NCI-H510A treated with DMSO at 0.1 percent for 48 hours (cell line): Measurements from ENCODE around the gene C4BPA.

Source experiments
- DNase-seq: peaks from one replicate; lab custom pipeline; 2025; lab: John Stamatoyannopoulos, UW

Gene C4BPA

GRCh38 chr1:207077470-207078377 lies 26.3 kb upstream of the C4BPA start:
- peak; percentile 75 for DNase-seq

GRCh38 chr1:207078578-207079132 lies 25.4 kb upstream of the C4BPA start:
- DNase-seq, result no peak

- DNase-seq, result no peak
Measured at GRCh38 chr1:207079706-207080241, 24.3 kb upstream of the C4BPA start.

- DNase-seq, result no peak
Measured at GRCh38 chr1:207081088-207081487, 22.9 kb upstream of the C4BPA start.

GRCh38 chr1:207081806-207082205 lies 22.2 kb upstream of the C4BPA start:
- DNase-seq, result no peak

- DNase-seq, result no peak
Measured at GRCh38 chr1:207084232-207084631, 19.8 kb upstream of the C4BPA start.

GRCh38 chr1:207084701-207085180 lies 19.3 kb upstream of the C4BPA start:
- DNase-seq, result peak; percentile 65

- DNase-seq, result no peak
Measured at GRCh38 chr1:207085887-207086286, 18.1 kb upstream of the C4BPA start.

DNA sequence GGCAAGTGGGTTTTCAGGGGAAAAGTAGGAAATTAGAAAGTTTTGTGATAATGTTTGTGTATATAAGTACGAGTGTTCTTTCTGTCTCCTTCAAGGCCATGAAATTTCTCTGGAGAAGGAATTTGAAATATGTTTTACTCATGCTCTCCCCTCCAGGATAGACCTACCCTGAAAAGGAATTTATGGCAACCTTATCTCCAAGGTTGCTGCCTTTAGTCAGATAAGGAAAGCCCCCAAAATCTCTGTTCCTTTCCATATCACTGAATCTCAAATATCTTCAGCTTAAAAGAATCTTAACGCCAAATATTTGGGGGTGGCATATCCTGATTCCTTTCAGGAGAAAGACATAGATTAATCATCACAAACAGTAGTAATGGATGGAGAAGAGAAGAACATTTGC lies 15.9 kb upstream of the C4BPA start:
- no peak for DNase-seq

- DNase-seq, result peak; percentile 4
Measured at GRCh38 chr1:207088701-207089626, 15.1 kb upstream of the C4BPA start, which contains the start of gene C4BPB. C4BPB (plus strand) TSS chr1:207088860; CDS start chr1:207089532, 672 bp downstream.

DNA sequence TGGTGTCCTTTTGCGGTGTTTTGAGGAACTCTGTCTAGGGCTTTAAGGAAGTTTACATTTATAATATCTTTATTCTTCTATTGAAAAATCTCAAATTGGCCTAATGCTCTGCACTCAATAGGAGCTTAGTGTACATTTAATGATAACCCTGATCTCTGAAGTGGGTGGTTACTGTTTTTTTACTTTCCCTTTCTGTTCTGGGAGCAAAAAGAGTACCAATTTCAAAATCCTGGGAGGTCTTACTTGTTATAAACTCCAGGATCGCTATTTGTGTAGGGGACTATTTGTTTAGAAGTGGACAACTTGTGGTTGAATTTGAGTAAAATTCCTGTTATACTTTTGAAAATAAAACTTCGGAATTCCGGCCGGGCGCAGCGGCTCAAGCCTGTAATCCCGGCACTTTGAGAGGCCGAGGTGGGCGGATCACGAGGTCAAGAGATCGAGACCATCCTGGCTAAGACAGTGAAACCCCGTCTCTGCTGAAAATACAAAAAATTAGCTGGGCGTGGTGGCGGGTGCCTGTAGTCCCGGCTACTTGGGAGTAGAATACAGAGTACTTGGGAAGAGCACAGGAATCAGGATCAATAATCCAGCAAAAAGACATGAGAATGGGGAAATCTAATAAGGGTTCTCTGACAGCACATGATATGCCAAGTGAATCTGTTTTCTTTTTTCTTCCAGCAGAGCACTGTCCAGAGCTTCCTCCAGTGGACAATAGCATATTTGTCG lies 14.2 kb upstream of the C4BPA start:
- no peak for DNase-seq

DNA sequence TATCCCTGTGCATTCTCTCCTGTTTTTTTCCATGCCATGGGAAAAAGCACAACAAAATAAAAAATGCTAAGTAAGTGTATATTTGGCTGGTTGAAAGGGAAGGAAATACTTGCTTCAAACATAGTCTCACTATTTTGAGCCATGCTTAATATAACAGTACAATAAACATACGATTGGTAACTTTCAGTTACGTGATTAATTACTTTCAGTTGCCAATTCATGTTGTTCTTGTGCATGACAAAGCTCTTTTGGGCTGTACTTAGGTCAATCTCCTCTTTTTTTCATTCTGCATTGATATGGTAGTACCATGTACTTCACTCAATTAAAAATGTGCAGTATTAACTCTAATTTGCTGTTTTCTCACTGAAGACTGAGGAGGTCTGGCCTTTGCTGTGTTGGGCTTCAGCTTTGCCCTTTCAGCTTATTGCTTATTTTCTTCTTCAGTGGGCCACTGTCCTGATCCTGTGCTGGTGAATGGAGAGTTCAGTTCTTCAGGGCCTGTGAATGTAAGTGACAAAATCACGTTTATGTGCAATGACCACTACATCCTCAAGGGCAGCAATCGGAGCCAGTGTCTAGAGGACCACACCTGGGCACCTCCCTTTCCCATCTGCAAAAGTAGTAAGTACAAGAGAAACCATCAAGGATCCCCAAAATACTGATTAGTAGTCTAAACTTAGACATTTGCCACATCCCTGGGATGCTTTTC lies 12.7 kb upstream of the C4BPA start:
- no peak for DNase-seq

- DNase-seq, result no peak
Measured at GRCh38 chr1:207093944-207094343, 10.1 kb upstream of the C4BPA start.

GRCh38 chr1:207097871-207098324 lies 6.1 kb upstream of the C4BPA start:
- DNase-seq, result no peak

DNA sequence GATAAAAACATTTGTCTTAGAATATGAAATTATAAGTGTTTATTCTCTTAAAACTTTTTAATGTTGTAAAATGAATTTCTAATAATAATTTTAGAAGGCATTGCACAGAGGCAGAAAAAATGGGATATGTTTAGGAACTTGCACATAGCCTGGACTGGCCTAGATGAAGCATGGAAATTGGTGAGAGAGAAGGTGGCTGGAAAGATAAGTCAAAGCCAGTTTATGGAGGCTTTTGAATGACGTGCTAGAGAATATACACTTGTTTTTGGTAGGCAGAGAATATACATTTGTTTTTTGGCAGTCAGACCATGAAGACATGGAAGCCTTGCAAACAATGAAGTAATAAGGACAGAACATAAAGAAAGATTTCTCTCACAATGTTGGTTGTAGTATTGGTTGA lies 2.3 kb upstream of the C4BPA start:
- DNase-seq, result no peak

GRCh38 chr1:207102146-207102545 lies 1.9 kb upstream of the C4BPA start:
- no peak for DNase-seq

DNA sequence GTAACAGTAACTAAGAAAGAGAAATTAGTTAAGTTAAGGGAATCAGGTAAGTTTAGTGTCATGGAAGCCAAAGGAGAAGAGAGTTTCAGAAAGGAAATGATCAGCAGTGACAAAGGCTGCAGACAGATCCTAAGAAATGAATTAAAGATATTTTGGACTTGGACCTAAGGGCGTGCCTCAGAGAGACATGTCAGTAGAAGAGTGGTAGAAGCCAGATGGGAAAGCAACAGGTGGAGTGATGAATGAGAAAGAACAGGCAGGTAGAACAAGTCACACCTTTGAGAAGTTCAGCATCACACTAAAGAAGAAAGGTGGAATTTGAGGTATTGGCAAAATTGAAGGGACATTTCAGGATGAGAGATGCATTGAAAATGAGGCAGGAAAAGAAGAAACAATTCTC lies 1.4 kb upstream of the C4BPA start:
- DNase-seq, result no peak

- DNase-seq, result no peak
Measured at GRCh38 chr1:207109004-207109403, 5.0 kb downstream of the C4BPA start.

DNA sequence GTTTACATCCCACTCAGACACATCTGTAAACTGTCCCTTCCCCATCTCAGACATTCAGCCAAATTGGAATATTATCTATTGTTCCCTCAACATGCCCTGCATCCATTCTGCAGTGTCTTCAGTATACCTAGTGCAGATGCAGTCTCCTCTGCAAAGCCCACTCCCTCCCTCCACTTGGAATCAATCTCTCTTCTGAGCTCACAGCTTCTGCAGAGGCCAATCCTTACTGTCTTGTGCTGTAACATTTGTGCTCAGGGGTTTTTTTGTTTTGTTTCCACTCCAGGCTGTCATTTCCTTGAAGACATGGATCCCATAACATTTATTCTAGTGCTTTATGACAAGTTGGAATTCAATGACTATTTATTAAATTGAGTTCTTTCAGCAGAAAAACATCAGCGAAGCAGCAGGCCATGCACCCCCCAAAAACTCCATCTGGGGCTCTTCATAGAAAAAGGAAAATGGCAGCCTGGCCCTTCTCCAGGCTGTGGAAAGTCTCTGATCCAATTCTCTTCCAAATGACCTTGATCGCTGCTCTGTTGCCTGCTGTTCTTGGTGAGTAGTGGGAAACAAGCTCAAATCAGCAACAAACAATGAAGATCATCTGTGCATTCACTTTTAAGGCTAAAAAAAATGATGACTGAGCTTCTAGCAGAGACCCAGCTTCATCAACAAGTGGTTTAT lies 8.7 kb downstream of the C4BPA start:
- DNase-seq, result no peak

DNA sequence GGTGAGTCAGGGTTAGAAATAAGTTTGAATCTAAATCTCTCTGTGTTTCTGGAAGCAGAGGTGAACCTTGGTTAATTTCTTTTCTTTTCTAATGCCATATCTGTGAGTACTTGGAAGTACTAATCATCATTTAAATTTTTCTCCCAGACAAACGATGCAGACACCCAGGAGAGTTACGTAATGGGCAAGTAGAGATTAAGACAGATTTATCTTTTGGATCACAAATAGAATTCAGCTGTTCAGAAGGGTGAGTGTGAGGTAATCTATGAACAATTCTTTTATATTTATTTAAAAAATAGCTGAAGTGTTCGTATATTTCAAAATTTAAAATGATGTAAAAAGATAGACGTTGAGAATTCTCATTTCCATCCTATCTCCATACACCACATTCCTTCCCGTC lies 11.2 kb downstream of the C4BPA start:
- DNase-seq, result no peak
